Ramos (cell line): ENCODE measurements around the gene RALY.

Source experiments
- in situ Hi-C: fragments of 300-500 bp; cut with MboI; formaldehyde crosslinking; loops from one replicate; pipeline ENCODE4 v1.14.3; 2022; ENCODE audit warnings: low sequenced_read_pairs; ENCODE audit not compliant: unreplicated experiment

Gene RALY

DNA sequence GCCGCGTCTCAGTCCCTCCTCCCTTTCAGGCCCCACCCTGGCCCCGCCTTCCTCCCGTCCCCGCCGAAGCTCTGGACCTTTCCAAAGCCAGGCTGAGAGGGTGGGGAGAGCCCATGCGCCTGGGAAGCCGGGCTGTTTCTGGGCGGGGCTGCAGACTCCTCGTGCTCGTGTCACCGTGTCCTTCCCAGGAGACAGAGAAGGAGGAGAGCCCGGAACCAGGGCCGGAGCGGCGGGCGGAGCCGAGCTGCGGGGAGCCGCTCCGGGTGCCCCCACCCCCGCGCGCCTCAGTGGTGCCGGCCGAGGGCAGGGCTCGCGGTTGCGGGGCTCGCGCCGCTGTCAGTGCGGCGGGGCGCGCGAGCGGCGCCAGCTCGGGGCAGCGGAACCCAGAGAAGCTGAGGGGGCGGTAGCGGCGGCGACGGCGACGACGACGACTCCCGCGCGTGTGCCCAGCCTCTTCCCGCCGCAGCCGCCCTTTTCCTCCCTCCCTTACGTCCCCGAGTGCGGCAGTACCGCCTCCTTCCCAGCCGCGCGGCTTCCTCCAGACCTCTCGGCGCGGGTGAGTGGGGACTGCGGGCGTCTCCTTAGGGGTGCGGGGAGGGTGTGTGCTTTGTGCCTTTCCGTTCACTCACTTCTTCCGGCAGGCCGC is at the start of gene RALY:
RALY (plus strand) TSS at position 336 of the 646 bp plus-strand sequence. CDS start 78,164 bp downstream, outside the sequence.
- in situ Hi-C loops: no loop called here

DNA sequence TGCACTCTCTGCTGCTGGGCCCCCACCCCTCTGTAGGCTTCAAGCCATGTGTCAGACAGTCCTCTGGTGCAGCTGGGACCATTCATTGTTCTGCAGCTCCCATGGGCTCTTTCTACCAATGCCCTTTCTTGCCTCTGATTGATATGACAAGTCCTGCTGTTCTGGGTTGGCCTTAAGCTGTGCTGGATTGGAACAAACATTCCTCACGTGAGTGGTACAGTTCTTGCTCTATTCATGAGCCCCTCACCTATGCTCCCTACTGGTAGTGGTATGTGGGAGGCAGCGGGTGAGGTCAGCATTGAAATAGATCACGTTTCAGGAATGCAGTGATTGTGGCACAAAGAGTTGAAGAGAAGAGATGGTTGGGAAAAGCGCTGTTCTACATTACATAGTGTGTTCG is 48.8 kb upstream of the RALY start:
- in situ Hi-C loops: no loop called here

DNA sequence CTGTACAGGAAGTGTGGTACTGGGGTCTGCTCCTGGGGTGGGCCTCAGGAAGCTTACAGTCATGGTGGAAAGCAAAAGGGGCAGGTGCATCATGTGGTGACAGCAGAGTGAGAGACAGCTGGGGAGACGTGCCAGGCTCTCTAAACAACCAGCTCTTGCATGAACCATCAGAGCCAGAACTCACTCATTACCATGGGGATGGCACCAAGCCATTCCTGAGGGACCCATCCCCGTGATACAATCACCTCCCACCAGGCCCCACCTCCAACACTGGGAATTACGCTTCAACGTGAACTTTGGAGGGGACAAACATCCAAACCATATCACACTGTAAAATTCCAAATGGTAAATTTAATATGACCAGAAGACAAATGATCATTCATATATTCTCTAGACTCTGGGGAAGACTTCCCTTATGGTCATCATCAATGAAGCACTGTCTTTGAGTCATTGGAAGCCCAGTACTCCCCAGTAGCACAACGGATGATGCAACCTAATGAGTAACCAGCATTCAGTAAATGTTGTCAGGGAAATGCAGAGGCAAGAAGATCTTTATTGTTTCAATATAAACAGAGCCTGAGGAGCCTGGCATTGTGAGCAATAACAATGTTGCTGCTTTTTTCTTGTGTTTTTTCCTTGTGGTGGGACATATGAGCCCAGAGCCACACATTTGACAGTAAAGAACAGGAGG is 48.2 kb upstream of the RALY start:
- in situ Hi-C loops: no loop called here

DNA sequence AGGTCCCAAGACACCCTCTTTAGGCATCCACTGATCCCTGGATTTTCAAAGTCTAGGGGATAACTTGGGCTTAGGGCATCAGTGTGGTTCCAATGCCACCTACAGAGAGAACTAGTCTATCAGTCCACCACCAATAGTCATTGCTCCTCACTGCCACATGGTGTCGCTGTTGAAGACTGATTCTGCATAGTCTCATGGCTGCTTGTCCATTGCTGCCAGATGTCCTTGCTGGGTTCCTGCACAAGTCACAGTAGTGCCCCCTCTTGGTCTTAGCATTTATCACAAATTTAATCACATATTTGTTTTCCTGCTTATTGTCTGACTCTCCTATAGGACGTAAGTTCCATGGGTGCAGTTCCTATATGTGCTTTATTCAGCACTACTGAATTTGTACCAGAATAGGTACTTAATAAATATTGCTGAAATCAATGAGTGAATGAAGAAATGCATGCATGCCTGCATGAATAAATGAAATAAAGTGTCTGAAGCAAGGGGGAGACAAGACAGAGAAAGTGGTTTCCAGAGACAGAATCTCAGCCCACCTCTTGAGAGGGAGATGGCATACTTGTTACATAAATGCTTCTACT is 45.9 kb upstream of the RALY start:
- in situ Hi-C loops: no loop called here

DNA sequence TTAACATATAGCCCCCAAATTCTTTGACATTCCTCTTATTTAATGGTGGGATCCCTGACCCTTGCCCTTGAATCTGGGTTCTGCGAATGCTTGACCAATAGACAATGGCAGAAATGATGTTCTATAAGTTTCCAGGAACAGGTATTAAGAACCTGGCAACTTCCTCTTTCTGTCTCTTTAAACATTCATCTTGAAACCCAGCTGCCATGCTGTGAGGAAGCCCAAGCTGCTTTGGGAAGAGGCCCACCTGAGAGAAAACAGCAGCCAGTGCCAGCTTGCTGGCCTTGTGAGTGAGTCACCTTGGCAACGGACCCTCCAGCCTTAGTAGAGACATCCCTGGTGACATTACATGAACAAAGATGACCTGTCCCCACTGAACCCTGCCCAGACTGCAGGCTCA is 45.2 kb upstream of the RALY start:
- in situ Hi-C loops: no loop called here

DNA sequence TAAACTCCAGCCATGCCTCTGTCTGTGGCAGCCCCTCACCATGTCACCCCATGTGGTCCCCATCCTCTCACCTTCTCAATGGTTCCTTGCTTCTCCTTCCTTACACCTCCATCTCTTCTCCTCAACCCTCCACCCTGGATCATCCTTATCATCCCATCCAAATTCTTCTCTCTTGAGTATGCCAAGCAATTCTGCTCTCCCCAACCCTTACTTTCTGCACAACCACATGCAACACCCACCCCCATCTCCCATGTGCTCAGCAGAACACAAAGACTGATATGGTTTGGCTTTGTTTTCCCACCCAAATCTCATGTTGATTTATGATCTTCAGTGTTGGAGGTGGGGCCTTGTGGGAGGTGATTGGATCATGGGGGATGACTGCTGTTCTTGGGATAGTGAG is 42.5 kb upstream of the RALY start:
- in situ Hi-C loops: no loop called here

DNA sequence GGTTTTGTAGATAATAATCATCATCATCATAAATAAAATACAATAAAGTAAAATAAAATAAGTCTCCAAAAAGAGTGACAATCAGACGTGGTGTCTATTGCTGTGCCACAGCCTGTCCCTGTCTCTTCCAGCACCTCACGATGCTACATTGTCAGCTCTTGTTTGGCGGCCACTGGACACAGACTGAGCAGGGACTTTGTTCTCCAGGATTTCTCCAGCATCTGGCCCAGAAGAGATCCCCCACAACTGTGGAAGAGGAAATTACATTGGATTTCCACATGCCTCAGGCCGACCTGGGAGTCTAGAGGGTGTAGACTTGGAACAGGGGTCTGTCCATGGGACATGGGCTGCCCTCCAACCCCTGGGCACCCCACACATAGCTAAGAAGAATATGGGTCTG is 39.2 kb upstream of the RALY start:
- in situ Hi-C loops: no loop called here

DNA sequence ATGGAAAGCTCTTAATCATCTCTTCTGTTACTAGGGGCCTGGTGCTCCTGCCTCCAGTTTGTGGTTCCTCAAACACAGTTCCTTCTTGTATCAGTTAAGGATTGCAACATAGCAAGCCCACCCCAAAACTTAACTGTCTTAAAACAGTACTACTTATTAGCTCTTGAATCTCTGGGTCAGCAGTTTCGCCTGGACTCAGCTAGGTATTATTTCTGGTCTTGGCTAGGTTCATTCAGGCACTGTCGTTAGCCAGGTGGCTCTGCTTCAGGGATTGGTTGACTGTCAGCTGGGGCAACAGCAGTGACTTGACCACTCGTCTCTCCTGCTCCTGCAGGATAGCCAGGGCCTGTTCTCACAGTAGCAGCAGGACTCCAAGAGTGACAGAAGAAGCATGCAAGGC is 30.0 kb upstream of the RALY start:
- in situ Hi-C loops: no loop called here

DNA sequence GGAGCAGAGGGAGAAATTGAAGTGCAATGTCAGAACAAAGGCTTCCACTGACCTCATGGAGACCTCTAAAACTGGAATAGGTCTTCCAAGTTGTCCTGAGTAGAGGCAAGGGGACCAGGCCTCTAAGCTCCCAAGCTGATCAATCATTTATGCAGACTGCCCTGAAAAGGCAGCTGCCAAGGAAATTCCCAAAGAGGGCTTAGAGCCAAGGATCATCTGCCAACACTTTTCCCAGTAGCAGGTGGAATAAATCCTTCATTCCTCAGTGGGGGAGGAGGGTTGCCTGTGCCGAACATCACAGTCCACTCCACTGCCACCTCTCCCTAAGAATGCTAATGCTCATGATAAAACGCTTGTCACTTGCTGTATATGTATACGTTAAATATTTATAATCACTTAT is 29.3 kb upstream of the RALY start:
- in situ Hi-C loops: no loop called here

DNA sequence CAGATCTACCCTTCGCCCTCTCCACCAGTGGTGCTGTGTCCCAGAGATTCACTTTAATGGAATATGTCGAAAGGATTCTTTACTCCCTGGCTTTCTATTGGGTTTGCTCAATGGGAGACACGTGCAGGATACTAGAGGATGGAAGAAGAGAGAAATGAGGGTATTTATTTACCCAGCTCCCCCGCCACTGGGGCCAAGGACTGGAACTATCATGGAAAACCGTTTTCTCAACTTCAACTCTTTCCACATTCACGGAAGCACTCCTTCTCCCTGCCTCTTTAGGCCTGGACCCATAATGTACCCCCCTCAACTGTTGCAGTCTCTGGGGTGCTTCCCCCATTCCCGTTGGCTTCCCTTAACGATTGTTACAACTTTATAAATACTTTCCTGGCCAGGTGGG is 26.6 kb upstream of the RALY start:
- in situ Hi-C loops: no loop called here

DNA sequence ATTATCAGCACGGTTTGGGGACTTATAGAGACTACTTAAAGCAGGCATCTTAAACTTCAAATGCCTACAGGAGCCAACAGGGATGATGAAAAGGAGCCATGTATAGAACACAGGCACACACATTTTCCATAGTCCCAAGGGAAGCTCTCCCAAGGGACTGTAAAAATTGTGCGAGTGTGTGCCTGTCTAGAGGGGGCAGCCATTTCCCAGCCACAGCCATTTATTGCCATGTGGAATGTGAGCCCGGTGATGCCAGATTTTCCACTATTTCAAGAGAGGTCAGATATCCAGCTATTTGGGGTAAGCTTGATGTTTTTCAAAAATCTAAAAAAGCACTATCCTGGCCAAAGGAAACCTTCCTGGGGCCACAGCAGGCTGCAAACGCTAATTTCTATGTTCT is 24.1 kb upstream of the RALY start:
- in situ Hi-C loops: no loop called here

DNA sequence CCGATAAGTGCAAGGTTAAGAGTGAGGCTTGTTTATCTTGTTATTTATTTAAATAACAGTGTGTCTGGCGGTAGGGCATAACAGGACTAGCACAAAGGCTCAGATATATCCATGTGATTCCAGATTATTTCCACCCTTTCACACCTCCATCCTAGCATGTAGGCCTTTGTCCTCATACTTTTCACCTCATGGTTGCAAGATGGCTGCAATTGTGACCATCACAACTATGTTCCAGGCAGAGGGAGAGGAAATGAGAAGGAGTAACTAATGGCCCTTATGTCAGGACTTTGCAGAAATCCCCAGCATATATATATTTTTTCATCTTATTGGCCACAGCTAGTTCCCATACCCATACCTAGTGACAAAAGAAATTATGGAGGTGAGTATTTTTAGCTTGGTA is 23.5 kb upstream of the RALY start:
- in situ Hi-C loops: no loop called here

DNA sequence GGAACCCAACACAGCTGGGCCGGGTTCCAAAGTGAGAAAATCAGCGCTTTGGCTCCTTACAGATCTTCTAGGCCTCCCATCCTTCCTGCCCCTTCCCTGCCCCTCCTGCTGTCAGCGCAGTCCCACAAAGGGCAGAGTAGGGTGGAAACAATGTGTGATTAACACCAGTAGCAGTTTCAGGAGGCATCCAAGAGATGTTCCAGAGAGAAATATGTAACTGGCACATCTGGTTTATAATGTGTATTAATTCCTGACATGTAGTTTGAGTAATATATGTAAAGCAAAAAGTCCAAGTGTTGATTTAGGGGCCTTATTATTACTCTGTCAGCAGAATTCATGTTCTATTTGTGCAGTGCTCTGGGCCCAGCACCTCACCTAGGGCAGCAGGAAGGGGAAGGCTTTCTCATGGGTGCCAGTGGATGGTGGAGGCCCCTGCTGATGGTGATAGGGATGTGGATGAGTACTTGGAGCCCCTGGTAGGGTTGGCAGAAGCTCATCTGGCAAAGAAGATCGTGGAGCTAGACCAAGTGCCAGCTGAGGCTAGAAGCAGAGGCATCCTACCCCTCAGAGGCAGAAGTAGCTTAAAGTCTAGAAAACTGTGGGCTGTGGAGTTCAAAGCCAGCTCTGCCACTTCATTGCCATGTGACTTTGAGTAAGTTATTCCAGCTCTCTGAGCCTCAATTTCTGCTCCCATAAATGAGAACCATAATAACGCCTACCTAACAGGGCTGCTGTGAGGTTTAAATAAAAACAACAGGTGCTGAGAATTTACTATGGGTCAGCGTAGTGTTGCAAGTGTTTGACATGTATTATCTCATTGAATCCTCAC is 22.4 kb upstream of the RALY start:
- in situ Hi-C loops: no loop called here

DNA sequence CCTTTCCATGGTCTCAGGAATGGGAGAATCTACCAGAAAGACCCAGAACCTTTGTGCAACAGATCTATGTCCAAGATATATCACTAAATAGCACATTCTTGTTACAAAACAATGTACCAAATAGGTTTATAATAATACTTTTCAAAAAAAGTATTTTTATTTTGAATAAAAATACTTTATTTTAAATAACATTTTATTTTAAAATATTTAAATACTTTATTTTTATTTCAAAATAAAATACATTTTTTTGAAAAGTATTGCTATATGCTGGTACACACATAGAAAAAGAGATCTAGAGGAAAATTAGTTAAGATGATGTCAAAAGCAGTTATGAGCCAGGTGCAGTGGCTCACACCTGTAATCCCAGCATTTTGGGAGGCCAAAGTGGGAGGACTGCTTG is 16.8 kb upstream of the RALY start:
- in situ Hi-C loops: no loop called here

DNA sequence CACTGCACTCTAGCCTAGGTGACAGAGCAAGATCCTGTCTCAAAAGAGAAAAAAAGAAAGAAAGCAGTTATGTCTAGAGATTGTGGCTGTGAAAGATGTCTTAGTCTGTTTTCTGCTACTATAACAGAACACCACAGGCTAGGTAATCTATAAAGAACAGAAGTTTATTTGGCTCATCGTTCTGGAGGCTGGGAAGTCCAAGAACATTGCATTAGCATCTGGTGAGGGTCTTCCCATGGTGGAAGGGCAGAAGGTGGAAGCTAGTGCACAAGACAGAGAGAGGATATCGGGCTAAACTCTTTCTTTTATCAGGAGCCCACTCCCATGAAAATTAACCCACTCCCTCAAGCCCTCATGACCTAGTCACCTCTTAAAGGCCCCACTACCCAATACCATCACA is 16.2 kb upstream of the RALY start:
- in situ Hi-C loops: no loop called here

DNA sequence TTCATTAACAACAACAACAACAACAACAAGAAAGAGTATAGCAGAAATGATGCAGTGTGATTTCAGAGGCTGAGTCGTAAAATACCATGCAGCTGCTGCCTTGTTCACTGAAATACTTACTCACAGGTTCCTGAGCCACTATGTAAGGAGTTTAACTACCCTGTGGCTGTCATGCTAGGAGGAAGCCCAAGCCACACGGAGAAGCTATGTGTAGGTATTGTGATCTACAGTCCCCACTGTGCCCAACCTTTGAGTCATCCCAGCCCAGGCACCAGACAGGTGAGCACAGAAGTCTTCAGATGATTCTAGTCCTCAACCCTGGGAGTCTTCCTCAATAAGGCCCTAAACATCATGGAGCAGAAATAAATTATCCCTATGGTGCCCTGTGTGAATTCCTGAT is 14.6 kb upstream of the RALY start:
- in situ Hi-C loops: no loop called here

DNA sequence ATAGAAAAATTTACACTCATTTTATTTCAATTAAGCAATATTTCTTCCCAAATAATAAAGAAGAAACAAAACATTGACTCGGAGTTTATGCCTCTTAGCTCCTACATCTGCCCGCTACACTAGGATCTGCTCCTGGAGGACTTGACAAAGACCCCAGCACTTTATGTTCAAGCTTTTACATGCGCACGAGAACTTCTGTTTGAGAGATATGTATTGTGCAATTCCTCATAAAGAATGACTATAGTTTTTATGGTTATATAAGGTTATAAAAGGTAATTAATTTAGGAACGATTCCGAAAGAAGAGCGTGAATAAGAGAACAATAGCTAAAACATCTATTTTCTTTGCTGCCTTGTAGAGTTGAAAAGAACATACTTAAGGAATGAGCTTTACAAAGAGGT is 12.4 kb upstream of the RALY start:
- in situ Hi-C loops: no loop called here

DNA sequence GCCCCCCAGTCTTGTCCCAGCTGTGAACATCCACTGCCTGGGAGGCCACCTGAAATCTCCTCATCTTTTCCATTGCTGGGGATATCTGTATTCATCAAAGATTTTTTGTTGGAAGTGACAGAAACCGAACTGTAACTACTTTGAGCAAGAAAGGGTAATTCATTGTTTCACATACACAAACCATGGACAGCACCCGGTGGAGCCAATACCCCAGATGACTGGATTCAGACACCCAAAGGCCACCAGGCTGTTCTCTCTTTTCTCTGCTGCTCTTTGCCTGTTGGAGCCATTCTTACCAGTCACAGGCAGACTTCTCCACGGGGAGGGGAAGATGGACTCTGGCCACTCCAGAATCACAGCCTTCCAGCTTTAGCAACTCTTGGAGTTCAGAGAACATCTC is 11.7 kb upstream of the RALY start:
- in situ Hi-C loops: no loop called here

DNA sequence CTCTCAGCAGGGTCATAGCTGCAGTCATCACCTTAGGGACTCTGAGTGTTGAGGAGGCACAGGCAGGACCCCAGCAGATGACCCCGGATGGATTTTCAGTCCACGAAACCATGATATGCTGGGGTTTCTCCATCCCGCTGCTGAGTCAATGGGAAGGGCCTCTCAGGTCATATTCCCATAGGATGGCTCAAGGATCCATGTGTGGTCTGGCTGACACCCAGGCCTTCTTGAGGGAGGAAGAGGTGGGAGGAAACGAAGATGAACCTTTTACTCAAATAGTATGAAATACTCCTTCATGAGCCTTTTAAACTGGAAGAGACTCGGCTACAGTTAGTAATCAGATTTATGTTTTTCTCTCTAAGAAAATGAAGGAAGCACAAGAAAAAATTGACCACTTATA is 10.3 kb upstream of the RALY start:
- in situ Hi-C loops: no loop called here

DNA sequence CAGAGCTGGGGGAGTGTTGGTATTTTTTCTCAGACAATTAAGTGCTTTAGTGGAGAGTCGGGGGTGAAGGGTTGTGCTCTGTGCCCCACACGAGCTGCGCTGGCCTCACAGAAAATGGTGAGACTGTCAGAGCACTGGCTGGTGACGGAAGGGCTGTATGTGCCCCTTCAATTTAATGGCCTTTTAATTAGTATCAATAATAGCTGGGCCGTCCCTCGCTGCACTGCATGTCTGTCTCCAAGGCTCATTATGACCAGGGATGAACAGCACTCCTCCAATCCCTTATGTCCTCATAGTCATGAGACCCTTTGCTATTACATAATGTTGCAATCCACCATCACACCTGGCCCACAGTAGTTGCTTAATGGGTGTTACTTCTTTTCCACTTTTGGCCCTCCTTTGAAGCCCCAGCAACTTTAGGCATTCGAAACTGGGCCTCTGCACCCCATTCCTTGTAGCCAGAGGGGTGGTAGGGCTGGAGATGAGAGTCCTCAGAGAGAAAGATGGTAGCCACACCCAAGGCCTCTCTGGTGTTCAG is 9.5 kb upstream of the RALY start:
- in situ Hi-C loops: no loop called here

DNA sequence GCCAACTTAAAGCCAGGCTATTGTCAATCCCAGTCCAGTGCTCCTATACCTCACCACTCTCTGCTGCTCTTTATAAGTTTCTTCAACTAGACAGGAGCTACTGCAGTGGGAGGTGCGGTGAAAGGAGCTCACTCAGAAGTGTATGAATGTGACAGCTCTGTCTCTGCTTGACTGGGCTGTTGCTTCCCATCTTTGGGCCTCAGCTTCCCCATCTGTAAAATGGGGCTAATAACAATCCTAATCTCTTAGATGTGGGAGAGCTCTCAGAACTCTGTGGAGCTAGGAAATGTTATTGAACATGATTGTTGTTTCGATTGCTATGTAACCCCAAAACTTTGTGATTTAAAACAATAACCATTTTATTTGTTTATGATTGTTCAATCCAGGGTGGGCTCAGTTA is 8.4 kb upstream of the RALY start:
- in situ Hi-C loops: no loop called here
